HepG2 (cell line): ENCODE data around the gene MAGI1. TPM values are rescaled to one million over a fixed set of nuclear protein-coding genes. Genes with fewer than 3 reads are reported as not detected.

Source experiments
- ATAC-seq: fragments of 200-7000 bp; cut with Tn5 transposase; 3 replicates; pipeline ENCODE4 v1.9.1; 2020; ENCODE audit warnings: mild to moderate bottlenecking, moderate library complexity
- BruUV-seq: library from RNA; stranded (reverse); fragments of 400-500 nt; replicated peaks from 2 replicates; lab custom pipeline; 2021; lab: Mats Ljungman, UMichigan
- CTCF ChIA-PET: fragments of 300-600 bp; formaldehyde crosslinking; extraction: SDS; loops from one replicate; lab custom pipeline; 2021; ENCODE audit warnings: low total read pairs, inconsistent platforms, low intra/inter-chr PET ratio; lab: Yijun Ruan, JAX
- POLR2A ChIA-PET: fragments of 350-600 bp; sonication (Branson Sonifier 250); formaldehyde crosslinking; loops from one replicate; lab custom pipeline; 2020; ENCODE audit warnings: antibody characterized with exemption, inconsistent platforms; lab: Yijun Ruan, JAX
- DNase-seq: peaks from one replicate; pipeline ENCODE4 v3.0.0-alpha.2; 2015; ENCODE audit warnings: low spot score
- FAIRE-seq: peaks from 3 replicates; lab custom pipeline; 2011; peaks lifted over from hg19 to GRCh38; lab: Jason Lieb, UNC
- H2AFZ ChIP-seq: one replicate; pipeline ENCODE4 v1.6.1; 2011; ENCODE audit warnings: low read length, inconsistent platforms
- H3K27ac ChIP-seq: fragments of 300-600 bp; 3 replicates; pipeline ENCODE4 v1.8.0; 2011; ENCODE audit warnings: mixed run types, mild to moderate bottlenecking, mixed read lengths, low read length, inconsistent platforms; ENCODE audit not compliant: insufficient read depth; ENCODE audit errors: extremely low read length
- H3K27me3 ChIP-seq, 2 experiments: fragments of 200-600 bp in 1 of 2; 2 replicates in 1 of 2; 3 replicates in 1 of 2; pipeline versions ENCODE4 v1.6.0 to v1.8.0; 2011; ENCODE audit warnings: low read length in 2 of 2, mild to moderate bottlenecking in 2 of 2, moderate library complexity in 2 of 2, inconsistent platforms in 1 of 2; ENCODE audit not compliant: insufficient read depth in 2 of 2, control insufficient read depth in 1 of 2
- H3K36me3 ChIP-seq, 2 experiments: fragments of 200-600 bp in 1 of 2; replicated peaks in 1 of 2; 2 replicates in 1 of 2; 3 replicates in 1 of 2; pipeline versions ENCODE4 v1.5.1 to v1.8.0; 2011; ENCODE audit warnings: low read length in 2 of 2, inconsistent platforms in 1 of 2; ENCODE audit not compliant: insufficient read depth in 2 of 2, control insufficient read depth in 1 of 2
- H3K4me1 ChIP-seq: 2 replicates; pipeline ENCODE4 v1.5.1; 2012; ENCODE audit warnings: low read length, inconsistent platforms; ENCODE audit not compliant: insufficient read depth
- H3K4me2 ChIP-seq: 2 replicates; pipeline ENCODE4 v1.6.0; 2011; ENCODE audit warnings: low read depth, low read length, inconsistent platforms
- H3K4me3 ChIP-seq, 3 experiments: fragments of 200-600 bp in 1 of 3; sonication (generic), shearing (Covaris generic) in 1 of 3; replicated peaks in 1 of 3; 2 replicates each; pipeline ENCODE4 v1.5.1; 2011 to 2016; ENCODE audit warnings: low read length in 3 of 3, inconsistent platforms in 2 of 3, low read depth in 2 of 3, mild to moderate bottlenecking in 2 of 3, control low read depth in 1 of 3, mixed read lengths in 1 of 3; ENCODE audit not compliant: insufficient read depth in 1 of 3
- H3K79me2 ChIP-seq: one replicate; pipeline ENCODE4 v1.6.1; 2011; ENCODE audit warnings: low read length, inconsistent platforms; ENCODE audit not compliant: insufficient read depth
- H3K9ac ChIP-seq: 2 replicates; pipeline ENCODE4 v1.6.0; 2011; ENCODE audit warnings: mild to moderate bottlenecking, low read depth, low read length, inconsistent platforms; ENCODE audit not compliant: insufficient read depth
- H3K9me3 ChIP-seq: 2 replicates; pipeline ENCODE4 v1.5.1; 2012; ENCODE audit warnings: mild to moderate bottlenecking, low read length
- H4K20me1 ChIP-seq: 2 replicates; pipeline ENCODE4 v1.6.0; 2011; ENCODE audit warnings: inconsistent platforms, mild to moderate bottlenecking, low read length, moderate library complexity; ENCODE audit not compliant: insufficient read depth
- ATF2 ChIP-seq: sonication (generic); formaldehyde crosslinking; IDR thresholded peaks from 2 replicates; pipeline ENCODE4 v1.4.0; 2020; ENCODE audit warnings: missing genetic modification reagents
- ATF7 ChIP-seq, 2 experiments: fragments of 450-650 bp in 1 of 2; sonication (generic) in 1 of 2; formaldehyde crosslinking in 1 of 2; IDR thresholded peaks; 2 replicates each; pipeline versions ENCODE4 v1.4.0 to v1.6.1; 2016 to 2020; ENCODE audit warnings: antibody characterized with exemption in 1 of 2, mild to moderate bottlenecking in 1 of 2, missing genetic modification reagents in 1 of 2
- CHD4 ChIP-seq: fragments of 200-600 bp; sonication (generic); IDR thresholded peaks from 2 replicates; pipeline ENCODE4 v1.7.0; 2017; ENCODE audit warnings: mild to moderate bottlenecking, low read length, borderline replicate concordance
- CREB1 ChIP-seq, 2 experiments: fragments of 450-650 bp in 1 of 2; IDR thresholded peaks; 2 replicates each; pipeline ENCODE4 v1.6.1; 2016 to 2017; ENCODE audit warnings: control low read depth in 1 of 2, mild to moderate bottlenecking in 1 of 2, missing compliant biosample characterization in 1 of 2, missing genetic modification characterization in 1 of 2
- FOXA3 ChIP-seq: IDR thresholded peaks from 2 replicates; pipeline ENCODE4 v1.6.1; 2016; ENCODE audit warnings: missing genetic modification reagents, missing compliant biosample characterization
- SAFB2 ChIP-seq: sonication (generic); formaldehyde crosslinking; IDR thresholded peaks from 2 replicates; pipeline ENCODE4 v1.5.1; 2020; ENCODE audit warnings: missing genetic modification reagents, low read depth, mild to moderate bottlenecking, borderline replicate concordance
- XRCC5 ChIP-seq: fragments of 200-400 bp; formaldehyde crosslinking; optimal IDR thresholded peaks from 2 replicates; pipeline ENCODE3; 2017; ENCODE audit warnings: mild to moderate bottlenecking, low read length
- ZNF235 ChIP-seq: sonication (generic); formaldehyde crosslinking; IDR thresholded peaks from 2 replicates; pipeline ENCODE4 v1.8.1; 2023; ENCODE audit warnings: mild to moderate bottlenecking, missing genetic modification reagents, borderline replicate concordance
- ZNF468 ChIP-seq: sonication (generic); formaldehyde crosslinking; IDR thresholded peaks from 2 replicates; pipeline ENCODE4 v1.8.0; 2022; ENCODE audit warnings: mild to moderate bottlenecking, moderate library complexity, missing genetic modification reagents
- WGBS: methylation state at CpG from one replicate; pipeline ENCODE4 v1.1.6; 2017; ENCODE audit warnings: low lambda C conversion rate; 5-methylcytosine and 5-hydroxymethylcytosine counted together
- in situ Hi-C: cut with HindIII; loops from 2 replicates; pipeline ENCODE4 v1.10.0; 2017; ENCODE audit warnings: low pct_unique_long_range_greater_than_20kb; ENCODE audit not compliant: extremely low pct_ligation_motif_present
- intact Hi-C: fragments of 100-400 bp; cut with micrococcal nuclease; formaldehyde crosslinking; loops from one replicate; pipeline ENCODE4 v1.10.0; 2022; ENCODE audit not compliant: unreplicated experiment
- polyA plus RNA-seq, 8 experiments: library from polyadenylated mRNA; depleted of rRNA in 3 of 8; stranded (reverse) in 7 of 8; unstranded in 1 of 8; fragments of >200 nt; fragmentation: Illumina TruSeq in 4 of 8; extraction: Trizol in 4 of 8; gene quantifications; 2 replicates each; pipeline versions ENCODE4 v1.2.1 to v1.2.3, GENCODE V29; 2011 to 2016; ENCODE audit warnings: low read depth in 4 of 8, missing spikeins in 1 of 8, mixed read lengths in 1 of 8; ENCODE audit not compliant: insufficient read depth in 1 of 8
- total RNA-seq, 5 experiments: library from RNA; depleted of rRNA; stranded (reverse); fragments of >200 nt; fragmentation: Illumina TruSeq; extraction: Trizol; gene quantifications; 2 replicates each; pipeline ENCODE4 v1.2.3, GENCODE V29; 2016; ENCODE audit warnings: low read depth in 1 of 5
- TF ChIP-seq, protein P1 (sequence below): sonication (generic); formaldehyde crosslinking; IDR thresholded peaks from 2 replicates; pipeline ENCODE4 v1.8.1; 2023; ENCODE audit warnings: mild to moderate bottlenecking, missing genetic modification reagents
- TF ChIP-seq, protein P2 (sequence below): sonication (generic); formaldehyde crosslinking; conservative IDR thresholded peaks from 2 replicates; pipeline ENCODE4 v1.4.0; 2020; ENCODE audit warnings: missing genetic modification reagents

Gene MAGI1
- total and polyA plus RNA-seq, 2 of the 13 experiments (the other 11 are each of a cell fraction or from before 2014, with no cell fraction given), result 22.2 to 26.0 TPM

DNA sequence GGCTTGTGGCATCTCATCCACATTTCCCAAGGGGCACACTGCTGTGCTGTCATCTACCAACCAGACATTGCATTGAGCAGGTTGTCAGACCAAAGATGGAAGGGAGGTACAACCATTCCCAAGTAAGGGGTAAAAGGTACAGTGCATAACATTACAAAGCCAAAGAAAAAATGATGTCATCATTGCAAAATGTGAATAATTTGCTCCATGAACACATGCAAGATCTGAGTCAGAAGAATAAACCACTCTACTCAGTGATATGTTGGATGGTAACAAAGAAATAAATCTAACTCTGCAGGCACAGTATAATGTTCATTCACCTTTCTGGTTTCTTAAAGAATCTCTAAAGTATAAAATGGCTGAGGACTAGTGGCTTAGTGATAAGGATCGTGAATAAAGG, 202.7 kb downstream of the MAGI1 start:
- Histone ChIP-seq H3K27me3 (no peaks in the 10 kb centered on the region), H3K4me2 (no peak overlapping the region), H3K36me3 (no peaks in the 10 kb centered on the region)
- intact Hi-C loops (no loop called here), in situ Hi-C loops (no loop called here)
- POLR2A ChIA-PET, result no interaction called here
- DNase-seq, result no peak
- no TSS peak for BruUV-seq
- TF ChIP-seq XRCC5 (no peak), ATF7 (IDR thresholded peaks at IDR 0.05) (peak; percentile 95), ATF7 (CRISPR knock-in tag; IDR thresholded peaks at IDR 0.05) (no peak), CREB1 (IDR thresholded peaks at IDR 0.05) (peak; percentile 55; the same call in 1 of the 2 replicates), CREB1 (CRISPR knock-in tag; IDR thresholded peaks at IDR 0.05) (no peak), ATF2 (CRISPR knock-in tag) (no peak), ZNF235 (CRISPR knock-in tag) (no peak), FOXA3 (CRISPR knock-in tag) (no peak), CHD4 (no peak), ZNF468 (no peak), SAFB2 (CRISPR knock-in tag) (no peak)
- TF ChIP-seq, protein P1, sequence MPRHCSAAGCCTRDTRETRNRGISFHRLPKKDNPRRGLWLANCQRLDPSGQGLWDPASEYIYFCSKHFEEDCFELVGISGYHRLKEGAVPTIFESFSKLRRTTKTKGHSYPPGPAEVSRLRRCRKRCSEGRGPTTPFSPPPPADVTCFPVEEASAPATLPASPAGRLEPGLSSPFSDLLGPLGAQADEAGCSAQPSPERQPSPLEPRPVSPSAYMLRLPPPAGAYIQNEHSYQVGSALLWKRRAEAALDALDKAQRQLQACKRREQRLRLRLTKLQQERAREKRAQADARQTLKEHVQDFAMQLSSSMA (CRISPR knock-in tag), result no peak
- TF ChIP-seq, protein P2, sequence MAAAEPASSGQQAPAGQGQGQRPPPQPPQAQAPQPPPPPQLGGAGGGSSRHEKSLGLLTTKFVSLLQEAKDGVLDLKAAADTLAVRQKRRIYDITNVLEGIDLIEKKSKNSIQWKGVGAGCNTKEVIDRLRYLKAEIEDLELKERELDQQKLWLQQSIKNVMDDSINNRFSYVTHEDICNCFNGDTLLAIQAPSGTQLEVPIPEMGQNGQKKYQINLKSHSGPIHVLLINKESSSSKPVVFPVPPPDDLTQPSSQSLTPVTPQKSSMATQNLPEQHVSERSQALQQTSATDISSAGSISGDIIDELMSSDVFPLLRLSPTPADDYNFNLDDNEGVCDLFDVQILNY (CRISPR knock-in tag), result no peak
- TF ChIP-seq, all 625 proteins: peak for 2
- peaks cover 30% of the 10 kb centered on the region for H3K4me1 ChIP-seq
- CTCF ChIA-PET, result no interaction called here
- H4K20me1 ChIP-seq, result peaks cover 14% of the 10 kb centered on the region
- no peak overlapping the region for H3K27ac ChIP-seq
- no peak for FAIRE-seq
- no peak overlapping the region for H3K4me3 ChIP-seq
- peaks cover 26% of the 10 kb centered on the region for H3K79me2 ChIP-seq
- H2AFZ ChIP-seq, result no peak overlapping the region
- H3K9ac ChIP-seq, result no peak overlapping the region
- no peaks in the 10 kb centered on the region for H3K9me3 ChIP-seq
- no peak for ATAC-seq
- WGBS, result 100% methylated on average over 1 of the region's 1 CpG
